Astrocyte of the cerebellum (primary cell): ENCODE data around the gene MAP2K1.
"Not testable (repeated sequence)": the region's sequence is repeated elsewhere in the genome, so short reads cannot be mapped to it uniquely, and the experiment has no call there.

Experiments used
- DNase-seq: peaks from one replicate; pipeline ENCODE4 v3.0.0-alpha.2; 2011; ENCODE audit warnings: low read depth
- H3K4me3 ChIP-seq: 2 replicates; pipeline ENCODE4 v1.5.1; 2011; ENCODE audit warnings: mild to moderate bottlenecking, low read depth, low read length, moderate library complexity
- CTCF ChIP-seq: IDR thresholded peaks from 2 replicates; pipeline ENCODE4 v1.5.1; 2012; ENCODE audit warnings: low read length, low read depth, moderate library complexity, mild to moderate bottlenecking; ENCODE audit errors: missing control alignments
- in situ Hi-C: cut with HindIII; loops from 2 replicates; pipeline ENCODE4 v1.10.0; 2017; ENCODE audit warnings: low sequenced_read_pairs

Gene MAP2K1

GRCh38 chr15:66386204-66387123, at the start of gene MAP2K1:
Gene MAP2K1, plus strand, starts transcription at chr15:66386912. Its CDS starts 436 bp downstream, at chr15:66387348.
- peak; percentile 69 for TF ChIP-seq CTCF
- in situ Hi-C loops = no loop called here

GRCh38 chr15:66348530-66348929, 38.2 kb upstream of the MAP2K1 start:
- in situ Hi-C loops, H3K4me3 ChIP-seq, DNase-seq: not testable (repeated sequence)

More at GRCh38 chr15:66386204-66387123, at the start of gene MAP2K1:
- H3K4me3 ChIP-seq = peak within 1 kb of the TSS; percentile 85
- DNase-seq = peak; percentile 93

- peak overlapping the region; percentile 61 for H3K4me3 ChIP-seq
- no peak for DNase-seq
- in situ Hi-C loops = no loop called here
- no peak for TF ChIP-seq CTCF
Measured at GRCh38 chr15:66356077-66356358, 30.7 kb upstream of the MAP2K1 start.

- DNase-seq = peak; percentile 90
- in situ Hi-C loops = no loop called here
- peak within 1 kb of the TSS; percentile 61 for H3K4me3 ChIP-seq
- TF ChIP-seq CTCF = no peak
Measured at GRCh38 chr15:66356359-66357236, 30.1 kb upstream of the MAP2K1 start, which contains the start of gene TIPIN. Gene TIPIN, minus strand, starts transcription at chr15:66356685. Its CDS starts 3,738 bp downstream, at chr15:66352947.

- DNase-seq = no peak
- H3K4me3 ChIP-seq = no peak overlapping the region
- no peak for TF ChIP-seq CTCF
- in situ Hi-C loops = no loop called here
Measured at GRCh38 chr15:66359740-66360139, 27.0 kb upstream of the MAP2K1 start.

- DNase-seq, H3K4me3 ChIP-seq, in situ Hi-C loops: not testable (repeated sequence)
Measured at GRCh38 chr15:66361745-66362460, 24.8 kb upstream of the MAP2K1 start.

GRCh38 chr15:66362776-66363175, 23.9 kb upstream of the MAP2K1 start:
- in situ Hi-C loops = no loop called here
- DNase-seq = no peak
- TF ChIP-seq CTCF = no peak
- H3K4me3 ChIP-seq = no peak overlapping the region
